DMS53 treated with DMSO at 0.1 percent for 48 hours (cell line): ENCODE results near the gene HAL.
"Not testable (repeated sequence)": the region's sequence is repeated elsewhere in the genome, so short reads cannot be mapped to it uniquely, and the experiment has no call there.

Experiments
- DNase-seq: peaks from one replicate; lab custom pipeline; 2025; ENCODE audit not compliant: unreplicated experiment; lab: John Stamatoyannopoulos, UW

The HAL gene

GRCh38 chr12:95978351-95978750 lies 17.8 kb downstream of the HAL start:
- DNase-seq, result no peak

DNA sequence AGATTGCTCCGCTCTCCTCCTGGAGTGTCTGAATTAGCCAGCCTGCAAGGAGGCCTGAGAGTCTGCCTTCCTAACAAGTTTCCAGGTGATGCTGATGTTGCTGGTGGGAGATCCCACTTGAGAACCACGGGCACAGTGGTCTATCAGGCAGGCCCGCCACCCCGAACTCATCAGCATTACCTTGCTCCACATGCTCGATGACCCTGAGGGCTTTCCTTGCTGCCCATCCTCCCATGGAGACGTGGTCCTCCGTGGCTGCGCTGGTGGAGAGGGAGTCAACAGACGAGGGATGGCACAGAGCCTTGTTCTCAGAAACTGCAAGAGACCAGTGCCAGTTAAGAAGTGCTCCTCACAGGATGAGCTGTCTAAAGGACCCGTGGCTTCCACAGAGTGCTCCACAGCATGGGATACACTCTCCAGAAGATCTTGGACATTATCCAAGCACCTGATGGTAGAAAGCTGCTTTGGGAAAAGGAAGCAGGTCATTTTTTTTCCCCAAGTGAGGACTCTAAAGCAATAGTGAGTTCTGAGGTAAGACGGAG lies 18.3 kb downstream of the HAL start:
- DNase-seq, result no peak

GRCh38 chr12:95976416-95976832 lies 19.7 kb downstream of the HAL start:
- no peak for DNase-seq

GRCh38 chr12:95975491-95975890 lies 20.7 kb downstream of the HAL start:
- no peak for DNase-seq

DNA sequence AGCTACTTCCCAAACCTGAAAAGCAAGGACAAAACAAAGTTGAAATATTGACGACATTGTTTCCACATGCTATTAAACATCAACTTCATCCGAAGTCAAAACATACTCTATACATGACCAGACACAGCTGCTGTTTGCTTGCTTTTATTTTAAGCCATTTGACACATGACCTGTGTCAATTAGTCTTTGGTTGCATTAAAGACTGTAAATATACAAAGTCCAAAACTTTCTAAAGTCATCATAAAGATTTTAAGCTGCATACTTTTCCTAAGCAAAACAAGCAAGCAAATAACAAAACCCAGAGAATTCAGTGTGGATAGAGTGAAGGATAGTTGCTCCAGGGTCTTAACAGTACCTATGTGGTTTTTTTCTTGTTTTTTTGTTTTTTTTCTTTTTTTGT lies 21.8 kb downstream of the HAL start:
- no peak for DNase-seq

- DNase-seq, result no peak
Measured at GRCh38 chr12:95972832-95973456, 23.2 kb downstream of the HAL start.

DNA sequence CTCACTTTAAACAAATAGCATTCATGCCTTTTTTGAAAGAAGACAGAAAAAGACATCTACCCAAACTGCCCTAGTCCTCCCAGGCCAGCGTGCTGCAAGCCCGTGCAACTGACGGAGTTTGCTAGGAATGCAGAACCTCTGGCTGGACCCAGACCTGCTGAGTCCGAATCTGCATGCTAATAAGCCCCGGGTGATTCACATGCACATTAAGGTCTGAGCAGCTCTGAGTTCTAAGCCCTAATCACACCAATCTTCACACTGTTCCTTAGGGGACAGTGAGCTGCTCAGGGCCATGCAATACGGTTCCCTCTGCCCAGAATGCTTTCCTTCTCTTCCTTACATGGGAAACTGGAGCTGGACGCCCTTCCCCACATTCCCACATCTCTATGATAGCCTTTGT lies 25.2 kb downstream of the HAL start:
- DNase-seq, result no peak

DNA sequence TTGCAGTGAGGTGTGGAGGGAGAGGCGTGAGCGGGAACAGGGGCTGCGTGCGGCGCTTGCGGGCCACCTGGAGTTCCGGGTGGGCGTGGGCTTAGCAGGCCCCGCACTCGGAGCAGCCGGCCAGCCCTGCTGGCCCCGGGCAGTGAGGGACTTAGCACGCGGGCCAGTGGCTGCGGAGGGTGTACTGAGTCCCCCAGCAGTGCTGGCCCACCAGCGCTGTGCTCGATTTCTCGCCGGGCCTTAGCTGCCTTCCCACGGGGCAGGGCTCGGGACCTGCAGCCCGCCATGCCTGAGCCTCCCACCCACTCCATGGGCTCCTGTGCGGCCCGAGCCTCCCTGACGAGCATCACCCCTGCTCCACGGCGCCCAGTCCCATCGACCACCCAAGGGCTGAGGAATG lies 27.0 kb downstream of the HAL start:
- not testable (repeated sequence) for DNase-seq

DNA sequence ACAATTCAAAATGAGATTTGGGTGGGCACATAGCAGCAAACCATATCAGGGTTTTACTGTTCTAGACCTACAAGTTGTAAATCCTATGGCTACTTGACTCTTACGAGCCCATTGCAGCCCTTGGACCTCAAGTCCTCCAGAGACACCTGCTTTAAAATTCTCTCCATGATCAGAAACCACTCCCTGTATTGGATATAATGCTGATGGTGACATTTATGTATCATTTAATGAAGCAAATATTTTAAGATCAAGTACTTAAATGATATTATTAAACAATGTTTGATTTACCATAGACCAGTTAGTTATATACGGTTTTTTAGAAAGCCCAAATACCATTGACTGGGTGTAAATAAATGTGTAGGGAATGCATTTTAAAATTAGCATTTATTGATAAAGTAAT lies 28.8 kb downstream of the HAL start:
- DNase-seq, result no peak

DNA sequence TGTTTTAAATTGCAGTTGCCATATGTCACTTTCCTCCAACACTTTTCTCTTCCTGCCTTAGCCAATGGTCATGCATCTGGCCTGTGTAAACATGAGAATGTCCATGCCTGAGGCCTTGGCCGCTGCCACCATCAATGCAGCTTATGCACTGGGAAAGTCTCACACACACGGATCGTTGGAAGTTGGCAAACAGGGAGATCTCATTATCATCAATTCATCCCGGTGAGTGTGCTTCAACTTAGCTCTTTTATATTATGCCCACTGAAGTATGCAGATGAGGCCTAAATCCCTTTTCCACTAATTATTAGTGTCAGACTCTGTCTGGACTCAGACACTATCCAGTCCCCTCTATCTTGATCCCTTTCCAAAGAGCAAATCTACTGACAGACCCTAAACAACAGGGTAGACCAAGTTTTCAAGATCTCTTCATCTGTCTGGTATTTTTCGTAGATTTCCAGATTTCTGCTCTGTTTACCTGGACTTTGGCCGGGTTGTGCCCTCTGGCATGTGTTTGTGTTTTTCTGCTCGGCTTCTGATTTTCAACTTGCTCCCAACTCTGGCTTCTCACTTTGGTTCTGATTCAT lies 29.8 kb downstream of the HAL start:
- DNase-seq, result no peak

DNA sequence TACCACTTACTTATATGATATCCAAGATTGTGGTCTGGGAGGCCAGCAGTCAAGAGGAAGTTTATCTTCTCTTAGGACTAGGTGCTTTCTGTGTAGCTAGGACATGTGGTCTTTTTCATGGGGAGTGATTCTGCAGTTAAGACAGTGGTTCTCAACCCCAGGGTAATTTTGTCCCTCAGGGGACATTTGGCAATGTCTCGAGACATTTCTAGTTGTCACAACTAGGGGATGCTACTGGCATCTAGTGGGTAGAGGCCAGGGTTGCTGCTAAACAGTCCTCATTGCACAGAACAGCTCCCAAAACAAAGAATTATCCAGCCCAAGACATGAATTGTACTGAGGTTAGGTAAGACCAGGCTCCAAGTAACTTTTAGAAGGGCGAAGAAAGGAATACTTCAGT lies 33.0 kb downstream of the HAL start:
- no peak for DNase-seq

DNA sequence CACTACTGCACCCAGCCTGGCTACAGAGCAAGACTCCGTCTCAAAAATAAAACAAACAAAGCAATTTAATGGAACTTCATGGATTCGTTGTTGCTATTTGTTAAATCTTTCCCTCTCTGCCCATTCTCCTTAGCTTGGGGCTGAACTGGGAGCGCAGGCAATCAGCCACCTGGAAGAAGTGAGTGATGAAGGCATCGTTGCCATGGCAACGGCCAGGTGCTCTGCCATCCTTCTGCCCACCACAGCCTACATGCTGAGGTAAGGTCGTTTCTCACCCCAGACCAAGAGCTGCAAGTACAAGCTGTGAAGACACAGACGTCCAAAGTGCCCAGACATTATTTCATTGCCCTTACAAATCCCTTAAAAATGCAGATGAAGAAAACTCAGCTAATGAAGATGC lies 33.9 kb downstream of the HAL start:
- no peak for DNase-seq

GRCh38 chr12:95960241-95960640 lies 35.9 kb downstream of the HAL start:
- DNase-seq, result no peak

- peak; percentile 26 for DNase-seq
Measured at GRCh38 chr12:95959107-95959506, 37.0 kb downstream of the HAL start.

DNA sequence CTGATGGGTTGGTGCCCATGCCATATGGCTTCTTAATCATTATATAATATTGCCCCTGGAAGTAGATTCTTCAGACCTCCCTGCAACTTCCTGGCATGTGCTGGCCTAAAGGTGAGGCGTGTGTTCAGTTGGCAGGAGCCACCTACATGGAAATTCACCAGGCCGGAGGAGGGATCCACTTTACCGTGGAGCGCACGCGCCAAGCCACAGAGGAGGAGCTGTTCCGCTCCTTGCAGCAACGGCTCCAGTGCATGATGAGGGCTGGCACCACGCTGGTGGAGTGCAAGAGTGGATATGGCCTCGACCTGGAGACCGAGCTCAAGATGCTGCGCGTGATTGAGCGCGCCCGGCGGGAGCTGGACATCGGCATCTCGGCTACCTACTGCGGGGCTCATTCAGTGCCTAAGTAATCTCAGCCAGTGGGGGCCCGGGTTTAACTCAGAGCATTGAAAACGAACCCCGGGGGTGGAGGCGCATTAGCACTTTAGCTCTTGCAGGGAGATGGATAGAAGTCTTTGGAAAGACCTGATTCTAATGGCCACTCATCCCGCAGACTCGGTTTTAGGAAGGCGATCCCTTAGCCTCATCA lies 39.5 kb downstream of the HAL start:
- no peak for DNase-seq

- DNase-seq, result no peak
Measured at GRCh38 chr12:95955549-95956159, 40.5 kb downstream of the HAL start.

DNA sequence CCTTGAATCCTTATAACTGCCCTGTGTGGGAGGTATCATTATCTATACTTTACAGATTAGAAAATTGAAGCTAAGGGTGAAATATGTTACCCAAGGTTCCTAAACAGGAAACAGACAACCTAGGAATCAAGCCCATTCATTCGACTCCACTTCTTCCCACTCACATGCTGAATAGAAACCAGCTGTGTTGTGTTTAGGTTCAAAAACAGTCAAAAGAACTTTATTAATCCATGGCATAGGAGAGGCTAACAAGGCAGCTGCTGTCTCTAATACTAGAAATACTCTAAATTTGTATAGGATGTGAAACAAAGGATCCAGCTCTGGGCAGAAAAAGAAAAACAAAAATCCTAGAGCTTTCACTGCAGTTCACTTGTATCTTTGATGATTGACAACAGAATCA lies 43.1 kb downstream of the HAL start:
- no peak for DNase-seq

GRCh38 chr12:95951515-95951914 lies 44.6 kb downstream of the HAL start:
- DNase-seq, result no peak

GRCh38 chr12:95949477-95950206 lies 46.5 kb downstream of the HAL start:
- peak; percentile 34 for DNase-seq

DNA sequence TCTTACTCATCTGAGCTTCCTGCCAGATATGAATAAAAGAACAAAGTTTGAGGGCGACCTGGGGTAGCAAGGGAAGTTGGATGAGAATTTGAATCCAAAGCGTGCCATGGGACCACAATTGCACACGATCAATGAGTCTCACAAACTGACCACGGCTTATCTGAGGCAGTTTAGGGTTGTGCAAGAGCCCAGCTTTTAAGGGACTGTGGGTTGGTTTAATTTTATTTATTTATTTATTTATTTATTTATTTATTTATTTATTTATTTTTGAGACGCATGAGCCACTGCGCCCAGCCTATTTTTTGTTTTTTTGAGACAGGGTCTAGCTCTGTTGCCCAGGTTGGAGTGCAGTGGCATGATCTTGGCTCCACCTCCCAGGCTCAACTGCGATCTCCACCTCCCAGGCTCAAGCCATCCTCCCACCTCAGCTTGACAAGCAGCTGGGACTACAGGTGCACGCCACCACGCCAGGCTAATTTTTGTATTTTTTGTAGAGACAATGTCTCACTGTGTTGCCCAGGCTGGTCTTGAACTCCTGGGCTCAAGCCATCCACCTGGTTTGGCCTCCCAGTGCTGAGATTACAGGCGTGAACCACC lies 51.9 kb downstream of the HAL start:
- DNase-seq, result no peak

DNA sequence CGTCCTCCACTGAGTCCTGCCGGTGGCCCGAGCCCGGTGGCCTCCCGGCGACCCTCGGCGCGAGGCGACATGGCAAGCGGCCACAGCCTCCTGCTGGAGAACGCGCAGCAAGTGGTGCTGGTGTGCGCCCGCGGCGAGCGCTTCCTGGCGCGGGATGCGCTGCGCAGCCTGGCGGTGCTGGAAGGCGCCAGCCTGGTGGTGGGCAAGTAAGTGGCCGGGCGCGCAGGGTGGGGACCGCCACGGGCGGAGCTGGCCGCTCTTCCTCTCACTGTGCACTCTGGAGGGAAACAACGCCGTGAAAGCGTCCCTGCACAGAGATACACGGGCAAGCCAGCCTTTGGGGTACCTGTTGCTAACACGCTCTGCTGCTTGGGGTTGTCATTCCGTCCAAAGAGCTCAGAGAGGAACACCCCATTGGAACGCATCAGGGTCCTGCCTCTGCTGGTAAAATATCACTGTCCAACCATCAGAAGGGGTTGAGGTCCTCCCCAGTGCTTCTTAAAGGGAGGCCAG lies 52.8 kb downstream of the HAL start, which contains the start of gene AMDHD1:
Gene AMDHD1, plus strand, starts transcription at position 2 of the 513 bp plus-strand sequence. Its CDS starts 68 bp downstream, at position 70.
- DNase-seq, result peak; percentile 41
